GM12891 (cell line): Measurements from ENCODE around the gene ACSS3.

Experiments used
- POLR2A ChIP-seq: IDR thresholded peaks from 2 replicates; pipeline ENCODE4 v1.6.1; 2011; ENCODE audit warnings: low read depth, low read length, control low read depth
- POLR2AphosphoS5 ChIP-seq: IDR thresholded peaks from 2 replicates; pipeline ENCODE4 v1.6.1; 2011; ENCODE audit warnings: low read depth, low read length, control low read depth
- SPI1 ChIP-seq: IDR thresholded peaks from 2 replicates; pipeline ENCODE4 v1.6.1; 2011; ENCODE audit warnings: low read depth, low read length, control low read depth

DNA sequence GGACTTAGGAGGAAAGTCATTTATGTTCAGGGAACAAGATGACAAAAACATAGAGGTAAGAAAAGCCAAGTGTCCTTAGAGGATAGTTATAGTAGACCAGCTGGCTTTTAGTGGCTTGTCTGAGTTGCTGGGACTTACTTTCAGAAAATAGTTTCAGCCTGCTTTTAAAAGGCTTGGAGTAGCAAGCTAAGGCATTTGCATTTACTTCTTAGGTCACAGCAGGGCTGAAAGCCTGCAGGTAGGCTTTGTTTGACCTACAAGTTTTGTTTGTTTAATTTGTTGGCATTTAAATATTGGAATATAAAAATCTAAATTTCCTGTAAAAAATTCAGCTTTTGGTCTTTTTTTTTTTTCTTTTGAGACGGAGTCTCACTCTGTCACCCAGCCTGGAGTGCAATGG is 5.1 kb downstream of the ACSS3 start:
- TF ChIP-seq POLR2AphosphoS5 (no peak), POLR2A (no peak), SPI1 (no peak)
